Measurements from ENCODE around the gene CCSER1. TPM values are rescaled to one million over a fixed set of nuclear protein-coding genes. Genes with fewer than 3 reads are reported as not detected.

The CCSER1 gene
- total RNA-seq, 1 donor from 2014 or later, result 8.4 TPM

GRCh38 chr4:90602726-90603125, 475.5 kb downstream of the CCSER1 start:
- no peaks in the 10 kb centered on the region for H3K27me3 ChIP-seq (ENCODE audit: low read depth)
- ATAC-seq (no peak), DNase-seq (no peak)
- no peak for TF ChIP-seq CTCF (IDR thresholded peaks at IDR 0.05)
- no peak overlapping the region for H3K4me3 ChIP-seq
- H3K27ac ChIP-seq, result no peak overlapping the region
- no peaks in the 10 kb centered on the region for H3K36me3 ChIP-seq
- H3K4me1 ChIP-seq, result no peaks in the 10 kb centered on the region
- no peaks in the 10 kb centered on the region for H3K9me3 ChIP-seq
- intact Hi-C loops (cut with DNase I), result no loop called here

DNA sequence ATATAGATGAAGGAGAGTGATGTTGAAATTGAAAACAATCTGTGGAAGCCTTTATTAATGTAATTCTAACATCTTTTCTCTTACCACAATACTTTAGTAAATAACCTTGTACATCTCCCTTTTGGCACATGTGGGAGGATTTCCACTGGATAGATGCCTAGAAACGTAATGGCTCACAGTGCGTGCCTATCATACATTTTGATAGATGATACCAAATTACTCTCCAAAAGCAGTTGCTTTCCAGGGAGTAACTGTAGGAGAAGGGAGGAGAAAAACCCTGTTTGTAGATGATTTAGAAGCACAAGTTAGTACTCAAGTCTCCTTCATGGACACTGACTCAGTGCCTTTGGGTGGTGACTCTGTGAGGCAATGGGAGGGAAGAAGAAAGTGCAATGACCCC, 476.3 kb downstream of the CCSER1 start:
- Histone ChIP-seq H3K27ac (no peak overlapping the region), H3K36me3 (no peaks in the 10 kb centered on the region), H3K27me3 (ENCODE audit: low read depth) (no peaks in the 10 kb centered on the region), H3K4me1 (no peaks in the 10 kb centered on the region), H3K4me3 (no peak overlapping the region), H3K9me3 (no peaks in the 10 kb centered on the region)
- DNase-seq (no peak), ATAC-seq (no peak)
- intact Hi-C loops (cut with DNase I), result no loop called here
- no peak for TF ChIP-seq CTCF (IDR thresholded peaks at IDR 0.05)

DNA sequence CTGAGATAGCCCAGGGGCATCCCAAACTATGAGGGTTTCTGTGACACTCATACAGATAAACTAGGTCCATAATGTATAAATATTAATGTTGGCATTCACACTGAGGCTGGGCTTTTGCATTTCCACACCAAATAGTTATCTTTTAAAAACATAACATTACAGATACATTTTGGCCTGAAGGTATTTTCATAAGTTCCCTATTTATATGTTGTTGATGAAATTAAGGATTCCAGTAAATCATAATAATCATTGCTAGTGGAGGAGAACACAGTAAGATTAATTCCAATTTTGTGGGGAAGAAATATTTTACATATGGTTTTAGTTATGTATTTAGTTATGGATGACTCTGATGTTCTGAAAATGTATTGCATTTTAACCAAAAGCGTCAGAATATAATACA, 479.6 kb downstream of the CCSER1 start:
- Histone ChIP-seq H3K36me3 (no peaks in the 10 kb centered on the region), H3K27me3 (ENCODE audit: low read depth) (no peaks in the 10 kb centered on the region), H3K4me3 (no peak overlapping the region), H3K27ac (no peak overlapping the region), H3K9me3 (no peaks in the 10 kb centered on the region), H3K4me1 (no peaks in the 10 kb centered on the region)
- ATAC-seq (no peak), DNase-seq (no peak)
- TF ChIP-seq CTCF (IDR thresholded peaks at IDR 0.05), result no peak
- intact Hi-C loops (cut with DNase I), result no loop called here

GRCh38 chr4:90614371-90614770, 487.2 kb downstream of the CCSER1 start:
- intact Hi-C loops (cut with DNase I), result no loop called here
- DNase-seq, result no peak
- Histone ChIP-seq H3K36me3 (no peaks in the 10 kb centered on the region), H3K27me3 (ENCODE audit: low read depth) (no peaks in the 10 kb centered on the region), H3K4me1 (no peaks in the 10 kb centered on the region), H3K9me3 (no peaks in the 10 kb centered on the region), H3K4me3 (no peak overlapping the region), H3K27ac (no peak overlapping the region)
- TF ChIP-seq CTCF (IDR thresholded peaks at IDR 0.05), result no peak
- ATAC-seq, result no peak

DNA sequence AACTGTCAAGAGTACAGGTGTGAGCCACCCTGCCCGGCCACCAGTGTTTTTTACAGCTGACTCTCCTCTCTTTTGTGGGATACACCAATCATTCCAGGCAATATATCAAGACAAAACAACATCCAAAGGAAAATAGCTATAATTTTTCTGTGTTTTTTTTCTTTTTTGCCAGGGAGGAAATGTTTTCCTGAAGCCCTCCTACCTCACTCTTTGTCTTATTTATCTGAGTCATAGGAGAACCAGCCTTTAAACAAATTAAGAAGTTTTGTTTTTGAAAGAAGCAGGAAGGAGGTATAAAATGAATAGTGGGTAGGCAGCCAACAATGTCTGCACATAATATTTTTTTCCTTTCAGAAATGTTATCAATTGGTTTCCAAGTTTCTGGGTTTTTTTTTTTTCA, 493.9 kb downstream of the CCSER1 start:
- Histone ChIP-seq H3K36me3 (no peaks in the 10 kb centered on the region), H3K4me3 (no peak overlapping the region), H3K27ac (no peak overlapping the region), H3K9me3 (no peaks in the 10 kb centered on the region), H3K4me1 (no peaks in the 10 kb centered on the region), H3K27me3 (ENCODE audit: low read depth) (no peaks in the 10 kb centered on the region)
- no peak for TF ChIP-seq CTCF (IDR thresholded peaks at IDR 0.05)
- intact Hi-C loops (cut with DNase I), result no loop called here
- ATAC-seq, result no peak
- no peak for DNase-seq

DNA sequence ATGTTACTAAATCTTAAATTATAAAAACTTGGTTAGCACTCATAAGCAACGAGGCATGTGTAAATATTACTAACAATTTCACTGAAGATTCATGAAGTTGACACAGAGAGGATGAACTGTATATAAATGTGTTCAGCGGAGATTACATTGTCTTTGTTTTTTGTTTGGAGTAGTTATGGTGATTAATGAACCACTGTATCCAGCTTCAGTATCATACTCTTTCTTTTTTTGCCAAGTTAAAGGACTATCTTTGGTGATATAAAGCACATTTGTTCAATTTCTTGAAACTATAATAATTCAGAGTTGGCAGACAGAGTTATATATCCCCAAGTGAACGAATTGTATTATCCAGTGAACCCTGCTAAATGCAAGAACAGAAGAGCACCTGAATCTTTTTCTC, 497.6 kb downstream of the CCSER1 start:
- H3K9me3 ChIP-seq, result no peaks in the 10 kb centered on the region
- DNase-seq (no peak), ATAC-seq (no peak)
- TF ChIP-seq CTCF (IDR thresholded peaks at IDR 0.05), result no peak
- no peaks in the 10 kb centered on the region for H3K4me1 ChIP-seq
- no peaks in the 10 kb centered on the region for H3K36me3 ChIP-seq
- H3K4me3 ChIP-seq, result no peak overlapping the region
- H3K27ac ChIP-seq, result no peak overlapping the region
- H3K27me3 ChIP-seq (ENCODE audit: low read depth), result no peaks in the 10 kb centered on the region
- intact Hi-C loops (cut with DNase I), result no loop called here
